SK-N-SH (cell line): ENCODE data around the gene GRIP1. TPM values are rescaled to one million over a fixed set of nuclear protein-coding genes. Genes with fewer than 3 reads are reported as not detected.

Experiments
- CTCF ChIA-PET: fragments of 300-600, 350-600 bp; formaldehyde crosslinking; extraction: SDS; loops from one replicate; lab custom pipeline; 2021; lab: Yijun Ruan, JAX
- POLR2A ChIA-PET: fragments of 350-600 bp; sonication (Branson Sonifier 250); formaldehyde crosslinking; extraction: SDS; loops from one replicate; lab custom pipeline; 2020; ENCODE audit warnings: antibody characterized with exemption, inconsistent platforms; lab: Yijun Ruan, JAX
- DNase-seq: peaks from one replicate; pipeline ENCODE4 v3.0.0; 2012
- H2AFZ ChIP-seq: fragments of 200-600 bp; sonication (generic); 2 replicates; pipeline ENCODE4 v1.8.1; 2016; ENCODE audit warnings: antibody characterized with exemption, mild to moderate bottlenecking, low read depth
- H3F3A ChIP-seq: fragments of 200-600 bp; sonication (generic); replicated peaks from 2 replicates; pipeline ENCODE3; 2016; ENCODE audit warnings: antibody characterized with exemption, mild to moderate bottlenecking; ENCODE audit not compliant: insufficient read depth
- H3K27ac ChIP-seq, 2 experiments: fragments of 200-500 bp in 1 of 2; fragments of 200-600 bp in 1 of 2; sonication (Bioruptor generic) in 1 of 2; sonication (generic), shearing (Covaris generic) in 1 of 2; 2 replicates each; pipeline versions ENCODE4 v1.5.1 to v1.6.1; 2014 to 2016; ENCODE audit warnings: low read depth in 2 of 2, inconsistent platforms in 1 of 2, low read length in 1 of 2, mild to moderate bottlenecking in 1 of 2, mixed read lengths in 1 of 2
- H3K27me3 ChIP-seq: fragments of 200-600 bp; sonication (generic), shearing (Covaris generic); 2 replicates; pipeline ENCODE4 v1.6.1; 2016; ENCODE audit warnings: mixed run types; ENCODE audit not compliant: insufficient read depth
- H3K36me3 ChIP-seq, 2 experiments: fragments of 200-500 bp in 1 of 2; fragments of 200-600 bp in 1 of 2; sonication (Bioruptor generic) in 1 of 2; sonication (generic) in 1 of 2; replicated peaks in 1 of 2; 2 replicates each; pipeline versions ENCODE3 to v1.5.1; 2014 to 2016; ENCODE audit warnings: low read length in 1 of 2, mild to moderate bottlenecking in 1 of 2; ENCODE audit not compliant: insufficient read depth in 2 of 2, control insufficient read depth in 1 of 2
- H3K4me1 ChIP-seq, 2 experiments: fragments of 200-500 bp in 1 of 2; fragments of 200-600 bp in 1 of 2; sonication (Bioruptor generic) in 1 of 2; sonication (generic), shearing (Covaris generic) in 1 of 2; 2 replicates each; pipeline versions ENCODE4 v1.5.1 to v1.6.1; 2014 to 2016; ENCODE audit warnings: low read depth in 1 of 2, low read length in 1 of 2, mixed run types in 1 of 2; ENCODE audit not compliant: insufficient read depth in 2 of 2, control insufficient read depth in 1 of 2
- H3K4me2 ChIP-seq: fragments of 200-600 bp; sonication (generic), shearing (Covaris generic); 2 replicates; pipeline ENCODE4 v1.6.1; 2017; ENCODE audit warnings: mixed run types
- H3K4me3 ChIP-seq, 2 experiments: fragments of 200-500 bp in 1 of 2; fragments of 200-600 bp in 1 of 2; sonication (Bioruptor generic) in 1 of 2; sonication (generic), shearing (Covaris generic) in 1 of 2; 2 replicates each; pipeline versions ENCODE4 v1.5.1 to v1.8.1; 2014 to 2016; ENCODE audit warnings: low read depth in 2 of 2, inconsistent platforms in 1 of 2, low read length in 1 of 2, mild to moderate bottlenecking in 1 of 2, mixed read lengths in 1 of 2, moderate library complexity in 1 of 2
- H3K79me2 ChIP-seq: fragments of 200-600 bp; sonication (generic); 2 replicates; pipeline ENCODE4 v1.8.1; 2017; ENCODE audit warnings: mild to moderate bottlenecking; ENCODE audit not compliant: insufficient read depth
- H3K9ac ChIP-seq: fragments of 200-600 bp; sonication (generic); 2 replicates; pipeline ENCODE4 v1.6.1; 2017; ENCODE audit warnings: mixed run types
- H3K9me2 ChIP-seq: fragments of 200-600 bp; sonication (generic); 2 replicates; pipeline ENCODE4 v1.6.1; 2017; ENCODE audit warnings: mixed run types
- H3K9me3 ChIP-seq: fragments of 200-600 bp; sonication (generic); 2 replicates; pipeline ENCODE4 v1.6.1; 2017; ENCODE audit warnings: mixed run types, mild to moderate bottlenecking, moderate library complexity
- H4K20me1 ChIP-seq: fragments of 200-600 bp; sonication (generic); 2 replicates; pipeline ENCODE4 v1.6.1; 2017; ENCODE audit warnings: mild to moderate bottlenecking, mixed run types; ENCODE audit not compliant: insufficient read depth
- CHD2 ChIP-seq: fragments of 150-350 bp; IDR thresholded peaks from 2 replicates; pipeline ENCODE4 v1.6.1; 2018; ENCODE audit warnings: low read length; ENCODE audit not compliant: partially characterized antibody
- ELF1 ChIP-seq: IDR thresholded peaks from 2 replicates; pipeline ENCODE4 v1.4.0; 2012
- EP300 ChIP-seq, 2 experiments: IDR thresholded peaks; 2 replicates each; pipeline versions ENCODE4 v1.4.0 to v1.6.1; 2012; ENCODE audit warnings: borderline replicate concordance in 1 of 2, low read depth in 1 of 2, low read length in 1 of 2
- FOSL2 ChIP-seq: IDR thresholded peaks from 2 replicates; pipeline ENCODE4 v1.4.0; 2012; ENCODE audit warnings: low read depth, mild to moderate bottlenecking, moderate library complexity, borderline replicate concordance
- FOXJ3 ChIP-seq: sonication (generic); formaldehyde crosslinking; IDR thresholded peaks from 2 replicates; pipeline ENCODE4 v1.5.1; 2020; ENCODE audit warnings: mild to moderate bottlenecking, missing genetic modification reagents
- FOXM1 ChIP-seq: IDR thresholded peaks from 2 replicates; pipeline ENCODE4 v1.4.0; 2012; ENCODE audit warnings: low read depth, mild to moderate bottlenecking
- GABPA ChIP-seq: IDR thresholded peaks from 2 replicates; pipeline ENCODE4 v1.4.0; 2012; ENCODE audit warnings: low read depth, mild to moderate bottlenecking
- JUND ChIP-seq: IDR thresholded peaks from 2 replicates; pipeline ENCODE4 v1.4.0; 2012
- MXI1 ChIP-seq: IDR thresholded peaks from 2 replicates; pipeline ENCODE4 v1.6.1; 2012; ENCODE audit warnings: mild to moderate bottlenecking, low read depth, low read length, improper control_type of control experiment
- NFIC ChIP-seq: IDR thresholded peaks from 2 replicates; pipeline ENCODE4 v1.4.0; 2012; ENCODE audit warnings: borderline replicate concordance
- RFX5 ChIP-seq: IDR thresholded peaks from 2 replicates; pipeline ENCODE4 v1.6.1; 2012; ENCODE audit warnings: mild to moderate bottlenecking, improper control_type of control experiment, low read length
- RXRA ChIP-seq: IDR thresholded peaks from 2 replicates; pipeline ENCODE4 v1.4.0; 2012; ENCODE audit warnings: low read depth, mild to moderate bottlenecking, borderline replicate concordance
- SIN3A ChIP-seq: IDR thresholded peaks from 2 replicates; pipeline ENCODE4 v1.6.1; 2012; ENCODE audit warnings: low read depth, mild to moderate bottlenecking, low read length, moderate library complexity, borderline replicate concordance
- TEAD4 ChIP-seq: IDR thresholded peaks from 2 replicates; pipeline ENCODE4 v1.4.0; 2012; ENCODE audit warnings: mild to moderate bottlenecking, borderline replicate concordance; ENCODE audit not compliant: insufficient read depth
- YY1 ChIP-seq: IDR thresholded peaks from 2 replicates; pipeline ENCODE4 v1.4.0; 2012; ENCODE audit warnings: low read depth, mild to moderate bottlenecking
- WGBS: methylation state at CpG from one replicate; pipeline ENCODE4 v1.1.6; 2017; ENCODE audit warnings: low lambda C conversion rate; 5-methylcytosine and 5-hydroxymethylcytosine counted together
- polyA plus RNA-seq, 3 experiments: library from polyadenylated mRNA; depleted of rRNA; stranded (reverse); fragments of >200 nt; gene quantifications; 2 replicates each; pipeline ENCODE4 v1.2.3, GENCODE V29; 2012
- TF ChIP-seq, protein P1 (sequence below): IDR thresholded peaks from 2 replicates; pipeline ENCODE4; 2012
- TF ChIP-seq, protein P2 (sequence below): IDR thresholded peaks from 2 replicates; pipeline ENCODE4 v1.6.1; 2012; ENCODE audit warnings: mild to moderate bottlenecking, low read depth, low read length, moderate library complexity
- TF ChIP-seq, protein P3 (sequence below): fragments of 200-600 bp; sonication (generic); IDR thresholded peaks from 2 replicates; pipeline ENCODE4 v1.6.1; 2017; ENCODE audit warnings: antibody characterized with exemption, mild to moderate bottlenecking, moderate library complexity
- TF ChIP-seq, protein P4 (sequence below): IDR thresholded peaks from 2 replicates; pipeline ENCODE4 v1.4.0; 2012; ENCODE audit warnings: low read depth, borderline replicate concordance

The GRIP1 gene
- polyA plus RNA-seq, 1 of the 3 experiments (the other 2 are of a cell fraction): 0.07 TPM

DNA sequence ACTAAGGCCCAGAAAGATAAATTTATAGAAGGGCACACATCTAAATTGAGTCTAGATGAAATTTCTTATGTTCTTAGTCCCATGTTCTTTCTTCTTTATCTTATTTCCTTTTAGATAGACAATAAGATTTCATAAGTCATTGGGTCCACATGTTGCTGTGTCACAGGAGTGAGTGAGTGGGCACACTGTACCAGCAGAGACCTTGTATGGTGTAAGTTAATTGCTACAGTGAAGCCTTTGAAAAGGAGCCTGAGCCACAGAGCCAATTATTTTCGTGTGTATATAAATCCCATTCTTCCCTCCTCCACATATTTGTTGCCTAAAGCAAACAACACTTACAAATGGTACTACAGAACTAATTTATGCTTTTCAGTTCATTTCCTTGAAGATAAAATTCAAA, 79.1 kb downstream of the GRIP1 start:
- Histone ChIP-seq H3K4me2 (no peak overlapping the region), H3K27ac (no peak overlapping the region), H3K4me3 (no peak overlapping the region), H3K9me3 (no peaks in the 10 kb centered on the region), H4K20me1 (no peaks in the 10 kb centered on the region), H3K27me3 (no peaks in the 10 kb centered on the region), H3K36me3 (no peaks in the 10 kb centered on the region), H3K9me2 (no peaks in the 10 kb centered on the region), H3K4me1 (peaks cover 0 to 2% of the 10 kb centered on the region in 2 experiments; a peak in 1 of 4 replicates), H3K79me2 (no peaks in the 10 kb centered on the region), H2AFZ (no peak overlapping the region), H3F3A (no peaks in the 10 kb centered on the region), H3K9ac (no peak overlapping the region)
- TF ChIP-seq RFX5 (no peak), YY1 (no peak), MXI1 (no peak), NFIC (no peak), EP300 (IDR thresholded peaks at IDR 0.05; ENCODE audit: borderline replicate concordance in 1 of 2, low read depth in 1 of 2, low read length in 1 of 2) (no peak), FOXM1 (no peak), ELF1 (no peak), FOXJ3 (CRISPR knock-in tag) (no peak), TEAD4 (no peak), FOSL2 (no peak), JUND (no peak)
- DNase-seq: no peak
- 4% methylated on average over 1 of the region's 1 CpG for WGBS
- CTCF ChIA-PET: interaction anchor here (0.7 kb wide), 1 partner anchor 1163 kb away, joined by 3 read pairs; no protein-coding TSS in a partner anchor
- POLR2A ChIA-PET: no interaction called here

DNA sequence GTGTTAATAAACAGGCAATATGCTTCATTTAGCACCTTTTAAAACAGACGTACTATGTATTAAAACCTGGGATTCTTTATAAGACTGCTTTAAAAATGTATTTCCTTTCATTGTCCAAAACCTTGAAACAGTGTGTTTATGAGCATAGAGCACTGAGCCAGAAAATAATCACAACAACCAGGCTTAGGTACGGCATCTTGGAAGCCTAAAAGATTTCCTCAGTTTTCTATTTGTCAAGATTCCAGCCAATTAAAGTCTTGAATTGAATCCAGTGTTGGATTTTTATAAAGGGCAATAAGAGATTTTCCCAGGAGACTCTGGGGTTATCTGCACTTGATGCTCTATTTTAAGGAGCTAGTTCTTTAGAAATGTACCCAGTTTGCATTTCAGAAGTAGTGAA, 80.3 kb downstream of the GRIP1 start:
- POLR2A ChIA-PET: no interaction called here
- Histone ChIP-seq H3K9me2 (no peaks in the 10 kb centered on the region), H3K4me2 (no peak overlapping the region), H3K9ac (no peak overlapping the region), H3K4me1 (no peaks in the 10 kb centered on the region), H3K27ac (no peak overlapping the region), H4K20me1 (no peaks in the 10 kb centered on the region), H3K36me3 (no peaks in the 10 kb centered on the region), H3K9me3 (no peaks in the 10 kb centered on the region), H3K27me3 (no peaks in the 10 kb centered on the region), H3K79me2 (no peaks in the 10 kb centered on the region), H2AFZ (no peak overlapping the region), H3F3A (no peaks in the 10 kb centered on the region), H3K4me3 (no peak overlapping the region)
- no peak for DNase-seq
- 18% methylated on average over 2 of the region's 2 CpGs for WGBS
- CTCF ChIA-PET: no interaction called here
- TF ChIP-seq, protein P1, sequence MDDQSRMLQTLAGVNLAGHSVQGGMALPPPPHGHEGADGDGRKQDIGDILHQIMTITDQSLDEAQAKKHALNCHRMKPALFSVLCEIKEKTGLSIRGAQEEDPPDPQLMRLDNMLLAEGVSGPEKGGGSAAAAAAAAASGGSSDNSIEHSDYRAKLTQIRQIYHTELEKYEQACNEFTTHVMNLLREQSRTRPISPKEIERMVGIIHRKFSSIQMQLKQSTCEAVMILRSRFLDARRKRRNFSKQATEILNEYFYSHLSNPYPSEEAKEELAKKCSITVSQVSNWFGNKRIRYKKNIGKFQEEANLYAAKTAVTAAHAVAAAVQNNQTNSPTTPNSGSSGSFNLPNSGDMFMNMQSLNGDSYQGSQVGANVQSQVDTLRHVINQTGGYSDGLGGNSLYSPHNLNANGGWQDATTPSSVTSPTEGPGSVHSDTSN: no peak
- TF ChIP-seq, protein P2, sequence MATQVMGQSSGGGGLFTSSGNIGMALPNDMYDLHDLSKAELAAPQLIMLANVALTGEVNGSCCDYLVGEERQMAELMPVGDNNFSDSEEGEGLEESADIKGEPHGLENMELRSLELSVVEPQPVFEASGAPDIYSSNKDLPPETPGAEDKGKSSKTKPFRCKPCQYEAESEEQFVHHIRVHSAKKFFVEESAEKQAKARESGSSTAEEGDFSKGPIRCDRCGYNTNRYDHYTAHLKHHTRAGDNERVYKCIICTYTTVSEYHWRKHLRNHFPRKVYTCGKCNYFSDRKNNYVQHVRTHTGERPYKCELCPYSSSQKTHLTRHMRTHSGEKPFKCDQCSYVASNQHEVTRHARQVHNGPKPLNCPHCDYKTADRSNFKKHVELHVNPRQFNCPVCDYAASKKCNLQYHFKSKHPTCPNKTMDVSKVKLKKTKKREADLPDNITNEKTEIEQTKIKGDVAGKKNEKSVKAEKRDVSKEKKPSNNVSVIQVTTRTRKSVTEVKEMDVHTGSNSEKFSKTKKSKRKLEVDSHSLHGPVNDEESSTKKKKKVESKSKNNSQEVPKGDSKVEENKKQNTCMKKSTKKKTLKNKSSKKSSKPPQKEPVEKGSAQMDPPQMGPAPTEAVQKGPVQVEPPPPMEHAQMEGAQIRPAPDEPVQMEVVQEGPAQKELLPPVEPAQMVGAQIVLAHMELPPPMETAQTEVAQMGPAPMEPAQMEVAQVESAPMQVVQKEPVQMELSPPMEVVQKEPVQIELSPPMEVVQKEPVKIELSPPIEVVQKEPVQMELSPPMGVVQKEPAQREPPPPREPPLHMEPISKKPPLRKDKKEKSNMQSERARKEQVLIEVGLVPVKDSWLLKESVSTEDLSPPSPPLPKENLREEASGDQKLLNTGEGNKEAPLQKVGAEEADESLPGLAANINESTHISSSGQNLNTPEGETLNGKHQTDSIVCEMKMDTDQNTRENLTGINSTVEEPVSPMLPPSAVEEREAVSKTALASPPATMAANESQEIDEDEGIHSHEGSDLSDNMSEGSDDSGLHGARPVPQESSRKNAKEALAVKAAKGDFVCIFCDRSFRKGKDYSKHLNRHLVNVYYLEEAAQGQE: no peak
- TF ChIP-seq JUND (no peak), CHD2 (no peak), TEAD4 (no peak), FOSL2 (no peak), RXRA (no peak), MXI1 (no peak), FOXJ3 (CRISPR knock-in tag) (no peak), SIN3A (no peak), GABPA (no peak)
- TF ChIP-seq, protein P3, sequence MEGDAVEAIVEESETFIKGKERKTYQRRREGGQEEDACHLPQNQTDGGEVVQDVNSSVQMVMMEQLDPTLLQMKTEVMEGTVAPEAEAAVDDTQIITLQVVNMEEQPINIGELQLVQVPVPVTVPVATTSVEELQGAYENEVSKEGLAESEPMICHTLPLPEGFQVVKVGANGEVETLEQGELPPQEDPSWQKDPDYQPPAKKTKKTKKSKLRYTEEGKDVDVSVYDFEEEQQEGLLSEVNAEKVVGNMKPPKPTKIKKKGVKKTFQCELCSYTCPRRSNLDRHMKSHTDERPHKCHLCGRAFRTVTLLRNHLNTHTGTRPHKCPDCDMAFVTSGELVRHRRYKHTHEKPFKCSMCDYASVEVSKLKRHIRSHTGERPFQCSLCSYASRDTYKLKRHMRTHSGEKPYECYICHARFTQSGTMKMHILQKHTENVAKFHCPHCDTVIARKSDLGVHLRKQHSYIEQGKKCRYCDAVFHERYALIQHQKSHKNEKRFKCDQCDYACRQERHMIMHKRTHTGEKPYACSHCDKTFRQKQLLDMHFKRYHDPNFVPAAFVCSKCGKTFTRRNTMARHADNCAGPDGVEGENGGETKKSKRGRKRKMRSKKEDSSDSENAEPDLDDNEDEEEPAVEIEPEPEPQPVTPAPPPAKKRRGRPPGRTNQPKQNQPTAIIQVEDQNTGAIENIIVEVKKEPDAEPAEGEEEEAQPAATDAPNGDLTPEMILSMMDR: no peak
- TF ChIP-seq, protein P4, sequence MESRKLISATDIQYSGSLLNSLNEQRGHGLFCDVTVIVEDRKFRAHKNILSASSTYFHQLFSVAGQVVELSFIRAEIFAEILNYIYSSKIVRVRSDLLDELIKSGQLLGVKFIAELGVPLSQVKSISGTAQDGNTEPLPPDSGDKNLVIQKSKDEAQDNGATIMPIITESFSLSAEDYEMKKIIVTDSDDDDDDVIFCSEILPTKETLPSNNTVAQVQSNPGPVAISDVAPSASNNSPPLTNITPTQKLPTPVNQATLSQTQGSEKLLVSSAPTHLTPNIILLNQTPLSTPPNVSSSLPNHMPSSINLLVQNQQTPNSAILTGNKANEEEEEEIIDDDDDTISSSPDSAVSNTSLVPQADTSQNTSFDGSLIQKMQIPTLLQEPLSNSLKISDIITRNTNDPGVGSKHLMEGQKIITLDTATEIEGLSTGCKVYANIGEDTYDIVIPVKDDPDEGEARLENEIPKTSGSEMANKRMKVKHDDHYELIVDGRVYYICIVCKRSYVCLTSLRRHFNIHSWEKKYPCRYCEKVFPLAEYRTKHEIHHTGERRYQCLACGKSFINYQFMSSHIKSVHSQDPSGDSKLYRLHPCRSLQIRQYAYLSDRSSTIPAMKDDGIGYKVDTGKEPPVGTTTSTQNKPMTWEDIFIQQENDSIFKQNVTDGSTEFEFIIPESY: no peak
